Measurements from ENCODE around the gene MAMDC2.

MAMDC2 gene

GRCh38 chr9:70113403-70114022, 69.9 kb downstream of the MAMDC2 start:
- ATAC-seq, result peak; percentile 79
- no peak for TF ChIP-seq PPARA (CRISPR knock-in tag; IDR thresholded peaks at IDR 0.05; ENCODE audit: borderline replicate concordance)
- TF ChIP-seq ISL1 (CRISPR knock-in tag; IDR thresholded peaks at IDR 0.05), result no peak
- TF ChIP-seq RARB (CRISPR knock-in tag; IDR thresholded peaks at IDR 0.05), result no peak
- no peak for TF ChIP-seq OSR1 (CRISPR knock-in tag; IDR thresholded peaks at IDR 0.05)
- TF ChIP-seq CSDC2 (CRISPR knock-in tag; IDR thresholded peaks at IDR 0.05), result no peak
- TF ChIP-seq ARNTL (CRISPR knock-in tag; IDR thresholded peaks at IDR 0.05; ENCODE audit: borderline replicate concordance, low read depth), result no peak
- no peak for TF ChIP-seq PATZ1 (CRISPR knock-in tag; IDR thresholded peaks at IDR 0.05; ENCODE audit: borderline replicate concordance)
- TF ChIP-seq, protein P1, sequence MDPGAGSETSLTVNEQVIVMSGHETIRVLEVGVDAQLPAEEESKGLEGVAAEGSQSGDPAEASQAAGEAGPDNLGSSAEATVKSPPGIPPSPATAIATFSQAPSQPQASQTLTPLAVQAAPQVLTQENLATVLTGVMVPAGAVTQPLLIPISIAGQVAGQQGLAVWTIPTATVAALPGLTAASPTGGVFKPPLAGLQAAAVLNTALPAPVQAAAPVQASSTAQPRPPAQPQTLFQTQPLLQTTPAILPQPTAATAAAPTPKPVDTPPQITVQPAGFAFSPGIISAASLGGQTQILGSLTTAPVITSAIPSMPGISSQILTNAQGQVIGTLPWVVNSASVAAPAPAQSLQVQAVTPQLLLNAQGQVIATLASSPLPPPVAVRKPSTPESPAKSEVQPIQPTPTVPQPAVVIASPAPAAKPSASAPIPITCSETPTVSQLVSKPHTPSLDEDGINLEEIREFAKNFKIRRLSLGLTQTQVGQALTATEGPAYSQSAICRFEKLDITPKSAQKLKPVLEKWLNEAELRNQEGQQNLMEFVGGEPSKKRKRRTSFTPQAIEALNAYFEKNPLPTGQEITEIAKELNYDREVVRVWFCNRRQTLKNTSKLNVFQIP (CRISPR knock-in tag; IDR thresholded peaks at IDR 0.05; ENCODE audit: borderline replicate concordance, low read depth), result no peak
- no peak for TF ChIP-seq TOX (CRISPR knock-in tag; IDR thresholded peaks at IDR 0.05; ENCODE audit: borderline replicate concordance)
- TF ChIP-seq ESRRG (CRISPR knock-in tag; IDR thresholded peaks at IDR 0.05), result no peak

DNA sequence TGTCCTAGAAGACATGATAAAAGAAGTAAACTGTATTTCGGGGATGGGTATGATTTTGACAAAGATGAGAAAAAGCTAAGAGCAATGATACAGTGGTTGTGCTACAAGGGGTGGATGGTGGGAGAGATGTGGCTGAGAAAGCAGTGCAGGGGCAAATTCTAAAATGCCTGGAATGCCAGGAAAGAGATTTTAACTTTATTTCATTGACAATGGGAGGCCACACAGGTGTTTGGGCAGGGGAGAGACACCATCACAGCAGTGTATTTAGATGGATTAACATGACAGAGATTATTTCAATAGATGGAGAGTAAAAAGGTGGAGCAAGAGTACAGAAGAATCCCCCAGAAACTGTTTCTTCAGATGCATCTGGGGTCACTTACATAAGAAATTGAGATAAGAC, 71.2 kb downstream of the MAMDC2 start:
- no peak for ATAC-seq
- TF ChIP-seq ZFP30 (CRISPR knock-in tag; IDR thresholded peaks at IDR 0.05) (no peak), ESRRG (CRISPR knock-in tag; IDR thresholded peaks at IDR 0.05) (no peak), CREB5 (CRISPR knock-in tag; IDR thresholded peaks at IDR 0.05; ENCODE audit: low read depth) (no peak), GLIS3 (CRISPR knock-in tag; IDR thresholded peaks at IDR 0.05) (no peak), ZNF8 (CRISPR knock-in tag; IDR thresholded peaks at IDR 0.05) (no peak), OSR1 (CRISPR knock-in tag; IDR thresholded peaks at IDR 0.05) (no peak), CSRNP3 (CRISPR knock-in tag; IDR thresholded peaks at IDR 0.05) (no peak), PATZ1 (CRISPR knock-in tag; IDR thresholded peaks at IDR 0.05; ENCODE audit: borderline replicate concordance) (no peak), RARB (CRISPR knock-in tag; IDR thresholded peaks at IDR 0.05) (no peak), TCF4 (CRISPR knock-in tag; IDR thresholded peaks at IDR 0.05; ENCODE audit: borderline replicate concordance) (no peak)

- peak; percentile 37; the same call in 2 of the 3 replicates for ATAC-seq
- TF ChIP-seq ISL1 (CRISPR knock-in tag; IDR thresholded peaks at IDR 0.05) (0 out of 2 replicates have a peak, but pooled peaks have one; percentile 32), OSR1 (CRISPR knock-in tag; IDR thresholded peaks at IDR 0.05) (no peak)
Observed at GRCh38 chr9:70117835-70118319, 74.2 kb downstream of the MAMDC2 start.

DNA sequence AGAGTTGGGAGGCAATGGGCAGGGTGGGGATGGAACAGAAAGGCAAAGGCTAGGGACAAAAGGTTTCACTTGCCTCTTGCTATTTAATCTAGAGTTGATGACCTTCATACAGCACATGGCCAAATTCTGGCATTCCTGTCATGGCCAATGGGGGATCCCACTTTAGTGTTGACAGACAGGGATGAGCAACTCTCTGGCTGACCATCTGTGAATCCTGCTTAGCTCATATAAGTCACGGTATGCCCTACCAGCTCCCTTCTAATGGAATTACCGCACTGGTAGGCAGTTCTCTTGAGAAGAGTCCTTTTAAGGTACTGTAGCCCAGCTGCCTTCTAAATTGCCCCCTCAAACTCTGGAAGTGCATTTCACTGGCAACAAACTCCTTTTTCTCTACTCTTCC, 76.1 kb downstream of the MAMDC2 start:
- no peak for ATAC-seq
- no peak for TF ChIP-seq OSR1 (CRISPR knock-in tag; IDR thresholded peaks at IDR 0.05)
- TF ChIP-seq PATZ1 (CRISPR knock-in tag; IDR thresholded peaks at IDR 0.05; ENCODE audit: borderline replicate concordance), result no peak
- no peak for TF ChIP-seq ISL1 (CRISPR knock-in tag; IDR thresholded peaks at IDR 0.05)
- TF ChIP-seq RARB (CRISPR knock-in tag; IDR thresholded peaks at IDR 0.05), result no peak
- TF ChIP-seq ESRRG (CRISPR knock-in tag; IDR thresholded peaks at IDR 0.05), result no peak
- TF ChIP-seq ZNF8 (CRISPR knock-in tag; IDR thresholded peaks at IDR 0.05), result no peak
- TF ChIP-seq ZNF70 (CRISPR knock-in tag; IDR thresholded peaks at IDR 0.05), result no peak
- TF ChIP-seq CREB5 (CRISPR knock-in tag; IDR thresholded peaks at IDR 0.05; ENCODE audit: low read depth), result no peak
- TF ChIP-seq CSDC2 (CRISPR knock-in tag; IDR thresholded peaks at IDR 0.05), result no peak
- no peak for TF ChIP-seq GLIS3 (CRISPR knock-in tag; IDR thresholded peaks at IDR 0.05)
- TF ChIP-seq ZFP3 (CRISPR knock-in tag; IDR thresholded peaks at IDR 0.05), result no peak
- no peak for TF ChIP-seq TSHZ2 (CRISPR knock-in tag; IDR thresholded peaks at IDR 0.05)
- no peak for TF ChIP-seq ZFP30 (CRISPR knock-in tag; IDR thresholded peaks at IDR 0.05)

All from SK-N-SH treated with all-trans-retinoic acid at 6 μM for 48 hours (cell line).